Coronary artery (tissue), 2 donors: ENCODE data around the gene CAPZA1.

ENCODE experiments used
- DNase-seq: peaks from one replicate; pipeline ENCODE4 v3.0.0-alpha.2; 2017; ENCODE audit warnings: low spot score
- H3K27ac ChIP-seq, 2 donors: fragments of 200-600 bp; sonication (generic); one replicate each; pipeline ENCODE4 v1.5.1; 2016 to 2019
- H3K4me3 ChIP-seq: fragments of 200-600 bp; sonication (generic); 2 replicates; pipeline ENCODE4 v1.5.1; 2016; ENCODE audit warnings: mild to moderate bottlenecking, moderate library complexity
- TF ChIP-seq, protein P1 (sequence below): fragments of 200-600 bp; sonication (generic); IDR thresholded peaks from one replicate; pipeline ENCODE4 v1.5.1; 2019; ENCODE audit warnings: antibody characterized with exemption

The CAPZA1 gene

DNA sequence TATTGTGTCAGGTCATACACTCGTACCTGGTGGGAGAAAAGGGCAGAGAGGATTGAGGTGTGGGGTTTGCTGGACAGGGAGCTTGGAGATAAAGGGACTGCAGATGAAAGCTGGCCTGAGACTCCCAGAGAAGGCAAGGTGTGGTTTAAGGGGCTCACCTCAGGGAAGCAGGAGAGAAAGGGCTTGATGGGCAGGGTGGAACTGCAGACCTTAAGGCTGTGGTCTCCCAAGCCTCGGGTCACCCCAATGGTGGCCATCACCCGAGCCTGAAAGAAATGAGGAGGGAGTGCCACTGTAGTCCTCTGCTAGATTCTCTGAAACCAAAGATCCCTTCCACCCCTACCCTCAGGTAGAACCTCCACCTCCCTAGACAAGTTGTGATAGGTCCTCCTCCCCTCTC lies 91.0 kb downstream of the CAPZA1 start:
- Histone ChIP-seq H3K27ac (no peak overlapping the region), H3K4me3 (no peak overlapping the region)
- TF ChIP-seq, protein P1, sequence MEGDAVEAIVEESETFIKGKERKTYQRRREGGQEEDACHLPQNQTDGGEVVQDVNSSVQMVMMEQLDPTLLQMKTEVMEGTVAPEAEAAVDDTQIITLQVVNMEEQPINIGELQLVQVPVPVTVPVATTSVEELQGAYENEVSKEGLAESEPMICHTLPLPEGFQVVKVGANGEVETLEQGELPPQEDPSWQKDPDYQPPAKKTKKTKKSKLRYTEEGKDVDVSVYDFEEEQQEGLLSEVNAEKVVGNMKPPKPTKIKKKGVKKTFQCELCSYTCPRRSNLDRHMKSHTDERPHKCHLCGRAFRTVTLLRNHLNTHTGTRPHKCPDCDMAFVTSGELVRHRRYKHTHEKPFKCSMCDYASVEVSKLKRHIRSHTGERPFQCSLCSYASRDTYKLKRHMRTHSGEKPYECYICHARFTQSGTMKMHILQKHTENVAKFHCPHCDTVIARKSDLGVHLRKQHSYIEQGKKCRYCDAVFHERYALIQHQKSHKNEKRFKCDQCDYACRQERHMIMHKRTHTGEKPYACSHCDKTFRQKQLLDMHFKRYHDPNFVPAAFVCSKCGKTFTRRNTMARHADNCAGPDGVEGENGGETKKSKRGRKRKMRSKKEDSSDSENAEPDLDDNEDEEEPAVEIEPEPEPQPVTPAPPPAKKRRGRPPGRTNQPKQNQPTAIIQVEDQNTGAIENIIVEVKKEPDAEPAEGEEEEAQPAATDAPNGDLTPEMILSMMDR, result no peak
- DNase-seq, result peak; percentile 56

DNA sequence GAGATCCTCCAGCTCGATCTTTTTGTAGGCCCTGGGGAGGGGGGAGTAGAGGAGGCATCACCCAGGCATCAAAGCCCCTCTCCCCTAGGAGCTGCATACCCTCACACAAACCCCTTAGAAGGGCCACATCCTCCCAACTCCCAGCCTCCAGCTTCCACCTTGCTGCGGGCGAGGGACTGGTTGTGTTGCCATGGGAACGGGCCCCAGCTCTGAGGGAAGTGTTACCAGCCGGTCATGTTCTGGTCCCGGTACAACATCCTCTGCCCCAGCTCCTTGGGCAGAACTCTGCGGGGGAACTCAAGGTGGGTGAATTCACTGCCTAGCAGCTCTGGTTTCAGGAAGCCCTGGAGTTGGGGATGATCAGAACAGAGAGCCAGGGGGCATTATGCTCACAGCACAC lies 91.4 kb downstream of the CAPZA1 start:
- peak; percentile 73 for DNase-seq
- Histone ChIP-seq H3K4me3 (no peak overlapping the region), H3K27ac (no peak overlapping the region)
- TF ChIP-seq, protein P1, result no peak

DNA sequence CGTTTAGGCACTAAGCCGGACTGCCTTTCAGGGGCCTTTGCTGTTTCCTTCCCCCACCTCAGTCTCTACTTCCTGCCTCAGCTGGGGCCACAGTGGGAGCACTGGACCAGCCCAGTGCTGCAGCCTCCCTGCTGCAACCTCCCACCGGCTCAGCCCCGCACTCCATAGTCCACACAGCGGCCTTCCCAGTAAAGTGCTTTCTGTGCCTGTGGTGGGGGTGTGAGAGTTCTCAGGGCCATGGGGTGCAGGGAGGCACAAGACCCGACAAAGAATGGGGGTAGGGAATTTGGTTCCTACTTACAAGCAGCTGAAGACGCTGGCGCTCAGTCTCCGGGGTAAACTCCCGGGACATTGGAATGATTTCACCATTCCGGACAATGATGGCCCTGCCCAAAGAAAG lies 92.0 kb downstream of the CAPZA1 start:
- Histone ChIP-seq H3K27ac (no peak overlapping the region), H3K4me3 (no peak overlapping the region)
- peak; percentile 65 for DNase-seq
- TF ChIP-seq, protein P1, result no peak

DNA sequence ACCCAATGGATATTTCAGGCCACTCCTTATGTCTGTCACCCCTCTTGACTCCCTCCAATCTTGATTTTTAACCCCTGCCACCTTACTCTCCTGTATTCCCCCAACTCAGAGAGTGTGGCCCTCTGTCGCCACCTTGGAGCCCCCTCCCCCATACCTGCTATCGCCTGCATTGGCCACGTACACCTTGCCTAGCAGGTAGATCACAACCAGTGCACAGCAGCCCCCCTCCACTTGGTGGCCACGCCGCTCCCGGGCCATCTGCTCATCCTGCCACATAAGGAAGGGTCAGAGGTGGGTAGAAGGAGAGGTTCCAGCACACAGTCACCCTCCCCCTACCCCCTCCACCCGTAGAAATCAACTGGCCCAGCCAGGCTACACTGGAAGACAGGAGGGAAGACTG lies 92.6 kb downstream of the CAPZA1 start:
- TF ChIP-seq, protein P1, result no peak
- peak; percentile 60 for DNase-seq
- no peak overlapping the region for H3K27ac ChIP-seq

DNA sequence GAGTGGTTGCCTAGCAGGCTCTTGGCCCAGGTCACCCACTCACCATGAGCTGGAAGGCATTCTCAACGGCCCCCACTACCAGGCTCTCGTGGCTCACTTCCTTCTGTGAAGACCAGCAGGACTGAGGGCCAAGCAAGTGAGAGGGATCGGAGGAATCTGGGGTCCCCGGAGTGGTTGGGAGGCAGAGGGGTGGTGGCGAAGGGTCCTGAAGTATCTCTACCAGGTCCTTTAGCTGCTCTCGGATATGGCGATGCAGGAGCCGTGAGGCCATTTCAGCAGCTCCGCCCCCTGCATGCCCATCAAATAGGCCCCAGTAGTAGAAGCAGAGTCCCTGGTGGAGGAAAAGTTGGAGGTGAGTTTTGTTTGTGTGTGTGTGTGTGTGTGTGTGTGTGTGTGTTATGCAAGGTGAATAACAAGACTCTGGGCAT lies 93.1 kb downstream of the CAPZA1 start:
- H3K4me3 ChIP-seq, result no peak overlapping the region
- TF ChIP-seq, protein P1, result no peak
- peak; percentile 69 for DNase-seq
- H3K27ac ChIP-seq, result no peak overlapping the region

More for the DNA sequence above, 92.6 kb downstream of the CAPZA1 start:
- no peak overlapping the region for H3K4me3 ChIP-seq

DNA sequence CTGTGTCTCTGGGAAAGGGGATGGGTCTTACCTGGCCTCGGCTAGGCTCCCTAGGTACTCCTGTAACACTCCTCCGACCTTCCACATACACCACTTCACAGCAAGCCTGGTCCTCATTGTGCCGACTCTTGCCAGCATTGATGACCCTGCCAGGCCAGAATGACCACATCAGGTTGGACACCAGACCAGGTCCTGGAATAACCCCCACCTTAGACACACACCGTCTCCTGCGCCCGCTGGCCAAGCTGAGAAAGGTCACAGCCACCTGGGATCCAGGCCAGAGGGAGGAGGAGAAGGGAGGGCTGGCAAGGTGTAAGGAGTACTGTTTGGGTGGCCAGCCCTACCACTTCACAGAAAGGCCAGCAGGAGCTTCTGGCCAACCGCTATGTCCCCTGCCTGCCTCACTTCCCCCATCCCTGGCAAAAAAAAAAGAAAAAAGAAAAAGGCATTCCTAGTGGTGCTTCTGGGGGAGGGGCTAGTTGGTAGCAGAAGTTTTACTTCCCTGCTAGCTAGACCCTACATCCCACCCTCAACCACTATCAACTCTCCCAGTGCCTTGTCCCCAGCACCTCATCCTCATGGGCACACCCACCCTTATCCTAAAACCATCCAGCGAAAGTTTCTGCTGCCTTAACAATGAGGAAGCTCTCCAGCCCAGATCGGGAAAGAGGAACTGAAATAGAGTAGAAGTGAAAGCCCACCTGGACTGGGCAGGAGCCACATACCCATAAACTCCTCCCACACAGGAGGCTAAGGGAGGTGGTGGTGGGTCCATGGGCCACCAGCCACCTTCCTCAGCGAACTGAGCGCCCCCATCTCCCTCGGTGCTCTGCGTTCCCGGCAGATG lies 94.1 kb downstream of the CAPZA1 start:
- H3K27ac ChIP-seq, result peak overlapping the region; percentile 50 to 62

More for the DNA sequence above, 94.1 kb downstream of the CAPZA1 start:
- peak; percentile 76 for DNase-seq
- TF ChIP-seq, protein P1, result no peak
- peak overlapping the region; percentile 86 for H3K4me3 ChIP-seq
